ENCODE data around the gene IBA57. TPM values are rescaled to one million over a fixed set of nuclear protein-coding genes. Genes with fewer than 3 reads are reported as not detected.
A peak's percentile ranks its signal among the peaks of the same experiment; 100 is the strongest.
"Not testable (repeated sequence)": the region's sequence is repeated elsewhere in the genome, so short reads cannot be mapped to it uniquely, and the experiment has no call there.

Gene IBA57
- total RNA-seq, 4 donors from 2014 or later, result 4.9 to 15.7 (median 12.3) TPM

DNA sequence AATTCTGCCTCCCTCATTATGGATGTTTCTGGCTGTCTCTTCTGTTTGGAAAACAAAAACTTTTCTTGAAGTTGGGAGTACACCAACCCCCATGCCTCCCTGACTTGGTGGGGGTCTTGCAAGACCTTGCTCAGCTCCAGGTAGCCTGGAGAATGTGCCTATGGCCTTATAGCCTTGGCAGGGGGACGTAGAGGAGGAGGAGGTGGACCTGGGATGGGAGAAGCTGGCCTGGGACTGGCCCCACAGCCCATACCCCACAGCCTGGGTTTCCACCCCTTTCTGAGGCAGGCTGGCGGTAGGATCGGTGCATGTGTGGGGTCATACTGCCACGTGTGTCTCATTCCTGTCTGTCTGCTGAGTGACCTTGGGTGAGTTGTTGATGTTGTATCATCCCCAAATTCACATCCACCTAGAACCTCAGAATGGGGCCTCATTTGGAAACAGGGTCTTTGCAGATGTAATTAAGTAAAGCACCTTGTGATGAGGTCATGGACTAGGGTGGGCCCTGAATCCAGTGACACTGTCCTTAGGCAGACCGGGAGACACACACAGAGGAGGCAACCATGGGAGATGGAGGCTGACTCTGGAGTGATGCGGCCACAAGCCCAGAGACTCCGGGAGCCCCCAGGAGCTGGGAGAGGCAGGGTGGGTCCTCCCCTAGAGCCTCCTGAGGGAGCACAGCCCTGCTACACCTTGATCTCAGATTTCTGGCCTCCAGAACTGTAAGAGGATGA, 60.7 kb downstream of the IBA57 start:
- peak in 1 of 2 donors; percentile 25 for DNase-seq
- no peak for ATAC-seq
- intact Hi-C loops (cut with DNase I; ENCODE audit: low total_unique reads), result loop anchor here (5.0 kb wide), 1 partner anchor 56 kb away; no protein-coding TSS in a partner anchor
- Histone ChIP-seq H3K36me3 (peaks cover 0 to 62% of the 10 kb centered on the region in 2 donors), H3K27me3 (no peaks in the 10 kb centered on the region), H3K27ac (peak overlapping the region; percentile 97 to 100 (median 100)), H3K4me1 (peaks cover 87 to 93% of the 10 kb centered on the region in 2 donors), H3K9me3 (no peaks in the 10 kb centered on the region), H3K4me3 (no peak overlapping the region)
- TF ChIP-seq, protein P1, sequence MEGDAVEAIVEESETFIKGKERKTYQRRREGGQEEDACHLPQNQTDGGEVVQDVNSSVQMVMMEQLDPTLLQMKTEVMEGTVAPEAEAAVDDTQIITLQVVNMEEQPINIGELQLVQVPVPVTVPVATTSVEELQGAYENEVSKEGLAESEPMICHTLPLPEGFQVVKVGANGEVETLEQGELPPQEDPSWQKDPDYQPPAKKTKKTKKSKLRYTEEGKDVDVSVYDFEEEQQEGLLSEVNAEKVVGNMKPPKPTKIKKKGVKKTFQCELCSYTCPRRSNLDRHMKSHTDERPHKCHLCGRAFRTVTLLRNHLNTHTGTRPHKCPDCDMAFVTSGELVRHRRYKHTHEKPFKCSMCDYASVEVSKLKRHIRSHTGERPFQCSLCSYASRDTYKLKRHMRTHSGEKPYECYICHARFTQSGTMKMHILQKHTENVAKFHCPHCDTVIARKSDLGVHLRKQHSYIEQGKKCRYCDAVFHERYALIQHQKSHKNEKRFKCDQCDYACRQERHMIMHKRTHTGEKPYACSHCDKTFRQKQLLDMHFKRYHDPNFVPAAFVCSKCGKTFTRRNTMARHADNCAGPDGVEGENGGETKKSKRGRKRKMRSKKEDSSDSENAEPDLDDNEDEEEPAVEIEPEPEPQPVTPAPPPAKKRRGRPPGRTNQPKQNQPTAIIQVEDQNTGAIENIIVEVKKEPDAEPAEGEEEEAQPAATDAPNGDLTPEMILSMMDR (IDR thresholded peaks at IDR 0.05 in 4 of 5, conservative IDR thresholded peaks at IDR 0.05 in 1 of 5), result no peak
- TF ChIP-seq POLR2A (IDR thresholded peaks at IDR 0.05), result no peak
- in situ Hi-C loops (cut with MboI; ENCODE audit: low sequenced_read_pairs in 4 of 4), result no loop called here

DNA sequence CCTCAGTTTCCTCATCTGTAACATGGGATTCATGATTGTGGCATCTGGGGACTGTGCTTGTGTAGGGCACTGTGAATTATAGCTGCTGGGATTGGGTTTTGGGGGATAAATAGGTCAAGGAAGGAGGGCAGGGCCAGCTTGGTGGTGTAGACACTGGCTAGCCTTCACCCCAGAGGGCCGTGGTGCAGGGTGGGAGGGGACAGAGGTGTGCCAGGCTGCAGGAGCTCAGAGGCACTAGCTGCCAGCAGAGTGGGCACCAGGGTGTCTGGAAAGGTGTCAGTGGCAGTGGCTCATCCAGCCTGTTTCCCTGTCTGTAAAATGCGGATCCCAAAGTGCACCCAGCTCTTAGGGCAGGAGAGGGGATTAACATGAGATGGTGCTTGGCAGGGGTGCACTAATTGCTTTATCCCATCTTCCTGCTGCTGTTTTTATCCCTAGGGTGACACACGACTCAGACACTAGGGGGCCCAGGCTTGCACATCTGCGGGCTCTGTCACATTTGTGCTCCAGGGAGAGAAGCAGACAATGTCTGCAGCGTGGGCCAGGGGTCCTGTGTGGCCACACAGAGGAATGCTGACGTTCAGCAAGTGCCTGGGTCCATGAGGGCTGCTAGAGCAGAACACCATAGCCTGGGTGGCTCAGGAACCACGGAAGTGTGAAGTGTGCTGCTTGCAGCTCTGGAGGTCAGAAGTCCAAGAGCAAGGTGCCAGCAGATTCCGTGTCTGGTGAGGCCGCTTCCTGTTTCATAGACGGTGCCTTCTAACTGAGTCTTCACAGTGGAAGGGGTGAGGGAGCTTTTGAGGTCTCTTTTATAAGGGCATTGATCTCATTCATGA, 61.6 kb downstream of the IBA57 start:
- no peaks in the 10 kb centered on the region for H3K27me3 ChIP-seq
- DNase-seq (peak in 1 of 2 donors; percentile 80), ATAC-seq (peak; percentile 8 to 60)
- peaks cover 0 to 62% of the 10 kb centered on the region in 2 donors for H3K36me3 ChIP-seq
- TF ChIP-seq POLR2A (IDR thresholded peaks at IDR 0.05), result no peak
- TF ChIP-seq, protein P1 (IDR thresholded peaks at IDR 0.05 in 4 of 5, conservative IDR thresholded peaks at IDR 0.05 in 1 of 5), result peak; percentile 14 to 52 (median 42)
- in situ Hi-C loops (cut with MboI; ENCODE audit: low sequenced_read_pairs in 4 of 4), result no loop called here
- intact Hi-C loops (cut with DNase I; ENCODE audit: low total_unique reads), result loop anchor here (5.0 kb wide), 1 partner anchor 55 kb away; no protein-coding TSS in a partner anchor
- no peaks in the 10 kb centered on the region for H3K9me3 ChIP-seq
- peak overlapping the region; percentile 97 to 100 (median 100) for H3K27ac ChIP-seq
- H3K4me3 ChIP-seq, result peak overlapping the region in 1 of 4 donors; percentile 26
- peaks cover 87 to 93% of the 10 kb centered on the region in 2 donors for H3K4me1 ChIP-seq

DNA sequence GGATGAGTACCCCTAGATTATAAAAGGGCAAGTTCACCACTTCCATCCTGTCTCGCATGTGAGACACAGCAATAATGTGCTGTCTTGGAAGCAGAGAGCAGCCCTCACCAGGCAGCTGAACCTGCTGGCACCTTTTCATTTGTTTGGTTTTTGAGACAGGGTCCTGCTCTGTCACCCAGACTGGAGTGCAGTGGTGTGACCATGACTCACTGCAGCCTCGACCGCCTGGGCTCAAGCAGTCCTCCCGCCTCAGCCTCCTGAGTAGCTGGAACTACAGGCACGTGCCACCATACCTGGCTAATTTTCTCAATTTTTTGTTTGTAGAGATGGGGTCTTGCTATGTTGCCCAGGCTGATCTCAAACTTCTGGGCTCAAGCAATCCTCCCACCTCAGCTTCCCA, 62.5 kb downstream of the IBA57 start:
- in situ Hi-C loops (cut with MboI; ENCODE audit: low sequenced_read_pairs in 4 of 4); H3K9me3 ChIP-seq; H3K27me3 ChIP-seq: not testable (repeated sequence)
- peaks cover 86 to 93% of the 10 kb centered on the region in 2 donors for H3K4me1 ChIP-seq
- intact Hi-C loops (cut with DNase I; ENCODE audit: low total_unique reads), result loop anchor here (5.0 kb wide), 1 partner anchor 54 kb away; no protein-coding TSS in a partner anchor
- peak overlapping the region in 1 of 4 donors; percentile 26 for H3K4me3 ChIP-seq
- H3K27ac ChIP-seq, result peak overlapping the region; percentile 97 to 100 (median 100)
- H3K36me3 ChIP-seq, result peaks cover 0 to 57% of the 10 kb centered on the region in 2 donors
- peak in 1 of 2 donors; percentile 61 for DNase-seq
- peak; percentile 4 to 11 for ATAC-seq

DNA sequence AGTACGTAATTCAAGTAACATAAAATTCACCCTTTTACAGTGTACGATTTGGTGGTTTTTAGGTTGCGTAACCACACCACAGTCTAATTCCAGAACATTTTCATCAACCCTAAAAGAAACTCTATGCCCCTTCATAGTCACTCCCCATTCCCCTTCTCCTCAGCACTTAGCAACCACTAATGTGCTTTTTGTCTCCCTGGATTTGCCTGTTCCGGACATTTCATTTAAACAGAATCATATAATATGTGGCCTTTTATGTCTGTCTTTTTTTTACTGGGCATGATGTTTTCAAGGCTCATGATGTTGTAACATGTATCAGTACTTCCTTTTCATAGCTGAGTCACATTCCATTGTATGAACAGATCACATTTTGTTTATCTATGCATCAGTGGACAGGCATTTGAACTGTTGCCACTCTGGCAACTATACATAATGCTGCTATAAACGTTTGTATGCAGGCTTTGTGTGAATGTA, 63.0 kb downstream of the IBA57 start:
- Histone ChIP-seq H3K27ac (peak overlapping the region; percentile 97 to 100 (median 100)), H3K4me1 (peaks cover 86 to 93% of the 10 kb centered on the region in 2 donors), H3K36me3 (peaks cover 0 to 57% of the 10 kb centered on the region in 2 donors), H3K9me3 (no peaks in the 10 kb centered on the region), H3K27me3 (no peaks in the 10 kb centered on the region), H3K4me3 (peak overlapping the region in 1 of 4 donors; percentile 26)
- in situ Hi-C loops (cut with MboI; ENCODE audit: low sequenced_read_pairs in 4 of 4) (no loop called here), intact Hi-C loops (cut with DNase I; ENCODE audit: low total_unique reads) (loop anchor here (5.0 kb wide), 1 partner anchor 54 kb away; no protein-coding TSS in a partner anchor)
- TF ChIP-seq, protein P1 (IDR thresholded peaks at IDR 0.05 in 4 of 5, conservative IDR thresholded peaks at IDR 0.05 in 1 of 5), result no peak
- TF ChIP-seq POLR2A (IDR thresholded peaks at IDR 0.05), result no peak
- peak; percentile 33 to 67 for ATAC-seq
- DNase-seq, result peak in 1 of 2 donors; percentile 47
